Left lung (tissue), 10 donors: ENCODE data around the gene KMT2C. TPM values are rescaled to one million over a fixed set of nuclear protein-coding genes. Genes with fewer than 3 reads are reported as not detected.
A peak's percentile ranks its signal among the peaks of the same experiment; 100 is the strongest.

ENCODE experiments used
- ATAC-seq: fragments of 200-7000 bp; cut with Tn5 transposase; one replicate; pipeline ENCODE4 v1.9.1; 2020; ENCODE audit warnings: moderate library complexity
- DNase-seq, 4 donors: peaks; one replicate each; pipeline ENCODE4 v3.0.0-alpha.2; 2013 to 2020
- H3K27ac ChIP-seq, 2 donors: fragments of 200-600 bp; sonication (generic) in 1 of 2; one replicate each; pipeline versions ENCODE4 v1.5.0 to v1.8.0; 2020 to 2021
- H3K27me3 ChIP-seq, 2 donors: fragments of 200-600 bp; sonication (generic) in 1 of 2; one replicate each; pipeline versions ENCODE4 v1.5.0 to v1.8.0; 2020 to 2021
- H3K36me3 ChIP-seq, 2 donors: fragments of 200-600 bp; sonication (generic) in 1 of 2; one replicate each; pipeline versions ENCODE4 v1.5.0 to v1.8.0; 2020 to 2021
- H3K4me1 ChIP-seq, 2 donors: fragments of 200-600 bp; one replicate each; pipeline ENCODE4 v1.8.0; 2021
- H3K4me3 ChIP-seq, 2 donors: fragments of 200-600 bp; sonication (generic) in 1 of 2; one replicate each; pipeline versions ENCODE4 v1.5.0 to v1.8.0; 2020 to 2021; ENCODE audit warnings: mild to moderate bottlenecking in 1 of 2
- H3K9me3 ChIP-seq, 2 donors: fragments of 200-600 bp; sonication (generic) in 1 of 2; one replicate each; pipeline versions ENCODE4 v1.5.0 to v1.8.0; 2020 to 2021
- intact Hi-C, 2 donors: fragments of 100-400 bp; cut with DNase I; formaldehyde crosslinking; loops; one replicate each; pipeline versions ENCODE4 v1.11.2 to v1.14.2; 2022
- polyA plus RNA-seq, 6 donors: library from polyadenylated mRNA; unstranded; fragments of 120-200 nt; gene quantifications; one replicate each; pipeline ENCODE4 v1.2.1, GENCODE V29; 2013; ENCODE audit not compliant: insufficient read length in 6 of 6
- total RNA-seq, 2 donors: library from RNA; stranded (reverse); fragmentation: NEBNext Ultra II Directional; extraction: Animal tissue kit (Norgen Biotek cat#: 25700); gene quantifications; one replicate each; pipeline ENCODE4 v1.2.1, GENCODE V29; 2021
- TF ChIP-seq, protein P1 (sequence below), 2 donors: fragments of 200-600 bp; sonication (generic) in 1 of 2; IDR thresholded peaks; one replicate each; pipeline versions ENCODE4 v1.5.0 to v1.8.0; 2021; ENCODE audit warnings: antibody characterized with exemption in 2 of 2
- donor health status: DM: no; HTN: yes; CAD: no.
- donor health status: DM: no; HTN: no; CAD: no.

KMT2C gene
- total and polyA plus RNA-seq, 8 donors = 36.4 to 91.4 (median 42.1) TPM

DNA sequence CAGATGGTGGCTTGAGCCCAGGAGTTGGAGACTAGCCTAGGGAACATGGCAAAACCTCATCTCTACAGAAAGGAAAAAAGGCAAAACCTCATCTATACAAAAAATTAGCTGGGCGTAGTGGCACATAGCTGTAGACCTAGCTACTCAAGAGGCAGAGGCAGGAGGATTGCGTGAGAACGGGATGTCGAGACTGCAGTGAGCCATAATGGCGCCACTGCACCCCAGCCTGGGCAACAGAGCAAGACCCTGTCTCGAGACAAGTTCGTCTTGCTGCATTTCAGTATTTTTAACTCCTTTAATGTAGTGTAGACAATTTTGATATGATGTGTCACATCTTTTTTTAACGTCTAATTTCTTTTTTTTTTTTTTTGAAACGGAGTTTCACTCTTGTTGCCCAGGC is 31.4 kb upstream of the KMT2C start:
- Histone ChIP-seq H3K27ac (no peak overlapping the region), H3K4me1 (peaks cover 4 to 16% of the 10 kb centered on the region in 2 donors), H3K27me3 (no peaks in the 10 kb centered on the region), H3K9me3 (peaks cover 0 to 5% of the 10 kb centered on the region in 2 donors), H3K36me3 (no peaks in the 10 kb centered on the region), H3K4me3 (no peak overlapping the region)
- TF ChIP-seq, protein P1, sequence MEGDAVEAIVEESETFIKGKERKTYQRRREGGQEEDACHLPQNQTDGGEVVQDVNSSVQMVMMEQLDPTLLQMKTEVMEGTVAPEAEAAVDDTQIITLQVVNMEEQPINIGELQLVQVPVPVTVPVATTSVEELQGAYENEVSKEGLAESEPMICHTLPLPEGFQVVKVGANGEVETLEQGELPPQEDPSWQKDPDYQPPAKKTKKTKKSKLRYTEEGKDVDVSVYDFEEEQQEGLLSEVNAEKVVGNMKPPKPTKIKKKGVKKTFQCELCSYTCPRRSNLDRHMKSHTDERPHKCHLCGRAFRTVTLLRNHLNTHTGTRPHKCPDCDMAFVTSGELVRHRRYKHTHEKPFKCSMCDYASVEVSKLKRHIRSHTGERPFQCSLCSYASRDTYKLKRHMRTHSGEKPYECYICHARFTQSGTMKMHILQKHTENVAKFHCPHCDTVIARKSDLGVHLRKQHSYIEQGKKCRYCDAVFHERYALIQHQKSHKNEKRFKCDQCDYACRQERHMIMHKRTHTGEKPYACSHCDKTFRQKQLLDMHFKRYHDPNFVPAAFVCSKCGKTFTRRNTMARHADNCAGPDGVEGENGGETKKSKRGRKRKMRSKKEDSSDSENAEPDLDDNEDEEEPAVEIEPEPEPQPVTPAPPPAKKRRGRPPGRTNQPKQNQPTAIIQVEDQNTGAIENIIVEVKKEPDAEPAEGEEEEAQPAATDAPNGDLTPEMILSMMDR (IDR thresholded peaks at IDR 0.05) = no peak
- intact Hi-C loops = no loop called here
- ATAC-seq (no peak), DNase-seq (no peak)

DNA sequence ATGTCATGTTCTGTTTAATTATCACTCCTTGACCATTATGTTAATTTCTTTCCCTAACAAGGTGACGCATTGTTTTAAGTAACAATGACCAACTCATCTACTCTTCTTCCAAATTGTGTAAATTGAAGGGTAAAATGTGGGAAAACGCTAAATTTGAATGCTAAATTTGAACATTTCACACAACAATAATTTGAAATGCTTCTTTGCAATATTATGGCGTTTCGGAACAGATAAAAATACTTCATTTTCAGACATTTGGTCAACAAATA is 29.2 kb upstream of the KMT2C start:
- Histone ChIP-seq H3K36me3 (no peaks in the 10 kb centered on the region), H3K9me3 (no peaks in the 10 kb centered on the region), H3K4me3 (peak overlapping the region; percentile 86 to 95), H3K27me3 (no peaks in the 10 kb centered on the region), H3K4me1 (peaks cover 4 to 21% of the 10 kb centered on the region in 2 donors), H3K27ac (peak overlapping the region; percentile 100)
- ATAC-seq = no peak
- TF ChIP-seq, protein P1 (IDR thresholded peaks at IDR 0.05) = no peak
- DNase-seq = no peak
- intact Hi-C loops = no loop called here

DNA sequence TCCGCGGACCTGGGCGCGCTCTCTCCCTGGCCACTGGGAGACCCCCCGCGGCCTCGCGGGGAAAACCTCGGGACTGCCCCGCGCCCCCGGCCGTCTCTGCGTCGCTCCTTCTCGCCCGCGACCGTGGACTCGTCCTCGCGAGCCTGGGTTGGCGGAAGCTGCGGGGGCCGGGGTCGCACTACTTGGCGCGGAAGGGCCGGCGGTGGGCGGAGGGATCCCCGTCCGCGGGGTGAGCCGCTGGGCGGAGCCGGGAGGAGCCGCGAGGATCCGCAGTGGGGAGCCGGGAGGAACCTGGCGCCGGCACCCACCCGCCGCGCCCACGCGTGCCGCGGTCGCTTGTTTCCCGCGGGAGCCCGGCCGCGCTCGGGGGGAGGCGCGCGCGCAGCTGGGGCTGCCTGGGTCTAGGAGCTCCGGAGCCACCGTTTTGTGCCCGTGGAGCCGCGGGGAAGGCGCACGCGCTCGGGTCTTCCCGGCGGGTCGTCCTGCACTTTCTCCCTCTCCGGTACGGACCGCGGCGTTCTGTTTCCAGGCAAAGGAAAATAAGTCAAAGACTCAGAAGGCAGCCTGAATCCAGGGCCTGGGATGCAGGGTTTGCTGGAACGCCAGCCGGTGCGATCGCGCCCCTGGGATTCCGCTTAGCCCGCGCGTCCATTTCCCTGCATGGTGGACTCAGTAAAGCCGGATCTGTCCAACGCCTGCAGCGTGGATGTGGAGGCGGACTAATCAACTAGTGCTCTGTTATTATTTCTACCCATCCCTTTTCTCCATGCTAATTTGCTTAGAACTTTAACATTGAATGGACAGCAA is 28.7 kb upstream of the KMT2C start:
- TF ChIP-seq, protein P1 (IDR thresholded peaks at IDR 0.05) = no peak
- Histone ChIP-seq H3K27ac (peak overlapping the region; percentile 100), H3K4me1 (peaks cover 4 to 26% of the 10 kb centered on the region in 2 donors), H3K27me3 (no peaks in the 10 kb centered on the region), H3K4me3 (peak overlapping the region; percentile 86 to 95), H3K36me3 (no peaks in the 10 kb centered on the region), H3K9me3 (no peaks in the 10 kb centered on the region)
- intact Hi-C loops = no loop called here
- DNase-seq = peak; percentile 76 to 95 (median 82)
- peak; percentile 61 for ATAC-seq

DNA sequence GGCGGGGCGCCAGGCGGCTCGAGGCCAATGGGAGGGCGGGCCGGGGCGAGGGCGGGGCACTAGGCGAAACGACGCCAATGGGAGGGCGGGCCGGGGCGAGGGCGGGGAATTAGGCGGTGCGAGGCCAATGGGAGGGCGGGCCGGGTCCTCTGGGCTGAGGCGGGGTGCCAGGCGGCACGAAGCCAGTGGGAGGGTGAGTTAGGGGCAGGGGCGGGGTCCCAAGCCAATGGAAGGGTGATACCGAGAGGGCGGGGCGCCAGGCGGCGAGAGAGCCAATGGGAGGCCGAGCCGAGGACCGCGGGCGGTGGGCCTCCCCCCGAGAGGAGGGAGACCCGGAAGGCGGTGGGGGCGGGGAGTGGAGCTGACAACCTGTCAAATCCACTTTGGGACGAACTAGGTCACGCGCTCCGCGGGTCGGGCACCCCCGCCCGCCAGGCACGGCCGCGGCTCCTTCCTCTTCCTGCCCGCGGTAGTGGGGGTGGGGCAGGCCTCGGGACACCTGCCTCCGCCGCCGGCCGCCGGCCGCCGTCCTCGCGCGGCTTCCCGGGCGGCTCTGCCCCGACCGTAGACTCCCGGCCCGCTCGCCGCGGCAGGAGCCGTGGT is 28.0 kb upstream of the KMT2C start:
- intact Hi-C loops = no loop called here
- Histone ChIP-seq H3K9me3 (no peaks in the 10 kb centered on the region), H3K27me3 (no peaks in the 10 kb centered on the region), H3K4me3 (peak overlapping the region; percentile 86 to 95), H3K4me1 (peaks cover 4 to 31% of the 10 kb centered on the region in 2 donors), H3K36me3 (no peaks in the 10 kb centered on the region), H3K27ac (peak overlapping the region; percentile 100)
- ATAC-seq = peak; percentile 96
- TF ChIP-seq, protein P1 (IDR thresholded peaks at IDR 0.05) = no peak
- peak; percentile 99 to 100 (median 100) for DNase-seq

DNA sequence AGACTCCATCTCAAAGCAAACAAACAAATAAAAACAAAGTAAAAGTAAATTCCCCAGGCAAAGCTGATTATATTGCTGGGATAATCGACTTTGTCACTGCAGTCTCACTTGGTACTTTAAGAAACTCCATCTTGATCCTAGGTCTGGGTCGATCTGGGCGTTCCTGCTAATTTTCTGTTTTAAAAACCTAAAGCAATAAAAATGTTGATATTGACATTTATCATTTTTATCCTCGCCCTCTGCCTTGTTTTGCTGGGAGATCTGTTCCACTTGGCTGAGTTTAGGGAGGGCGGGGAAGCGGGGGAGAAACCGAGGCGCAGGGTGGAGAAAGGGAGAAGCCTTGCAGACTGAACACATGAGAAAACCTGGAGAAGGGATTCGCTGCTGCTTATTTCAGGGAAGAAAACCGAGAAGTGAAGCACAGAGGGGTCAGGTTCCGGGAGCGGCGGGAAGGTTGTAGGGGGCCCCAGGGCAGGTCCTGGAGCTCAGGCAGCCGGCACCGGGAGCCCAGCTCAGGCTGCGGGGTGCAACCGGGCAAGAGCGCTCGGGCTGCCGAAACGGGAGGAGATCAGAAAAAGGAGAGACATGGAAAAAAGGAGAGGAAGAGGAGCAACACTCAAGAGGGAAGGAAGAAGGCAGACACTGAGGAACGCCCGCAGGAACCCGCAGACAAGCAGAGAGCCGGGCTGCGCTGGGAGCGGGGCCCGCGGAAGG is 27.3 kb upstream of the KMT2C start:
- H3K27me3 ChIP-seq = no peaks in the 10 kb centered on the region
- H3K9me3 ChIP-seq = no peaks in the 10 kb centered on the region
- intact Hi-C loops = no loop called here
- DNase-seq = peak in 1 of 4 donors; percentile 53
- H3K27ac ChIP-seq = peak overlapping the region; percentile 95 to 100
- H3K36me3 ChIP-seq = no peaks in the 10 kb centered on the region
- H3K4me1 ChIP-seq = peaks cover 4 to 31% of the 10 kb centered on the region in 2 donors
- H3K4me3 ChIP-seq = peak overlapping the region; percentile 75 to 86
- TF ChIP-seq, protein P1 (IDR thresholded peaks at IDR 0.05) = no peak
- ATAC-seq = peak; percentile 6
